B cell (primary cell): Measurements from ENCODE around the gene SRRM4.

Source experiments
- EZH2 ChIP-seq: IDR thresholded peaks from 2 replicates; pipeline ENCODE4 v1.6.1; 2012; ENCODE audit warnings: borderline replicate concordance, low read depth, mild to moderate bottlenecking, moderate library complexity, low read length; ENCODE audit not compliant: insufficient read depth, poor library complexity, severe bottlenecking
- TF ChIP-seq, protein P1 (sequence below): fragments of 200-600 bp; IDR thresholded peaks from one replicate; pipeline ENCODE4 v1.8.0; 2022; ENCODE audit warnings: antibody characterized with exemption, mild to moderate bottlenecking

GRCh38 chr12:119207063-119207560, 225.8 kb downstream of the SRRM4 start:
- TF ChIP-seq, protein P1, sequence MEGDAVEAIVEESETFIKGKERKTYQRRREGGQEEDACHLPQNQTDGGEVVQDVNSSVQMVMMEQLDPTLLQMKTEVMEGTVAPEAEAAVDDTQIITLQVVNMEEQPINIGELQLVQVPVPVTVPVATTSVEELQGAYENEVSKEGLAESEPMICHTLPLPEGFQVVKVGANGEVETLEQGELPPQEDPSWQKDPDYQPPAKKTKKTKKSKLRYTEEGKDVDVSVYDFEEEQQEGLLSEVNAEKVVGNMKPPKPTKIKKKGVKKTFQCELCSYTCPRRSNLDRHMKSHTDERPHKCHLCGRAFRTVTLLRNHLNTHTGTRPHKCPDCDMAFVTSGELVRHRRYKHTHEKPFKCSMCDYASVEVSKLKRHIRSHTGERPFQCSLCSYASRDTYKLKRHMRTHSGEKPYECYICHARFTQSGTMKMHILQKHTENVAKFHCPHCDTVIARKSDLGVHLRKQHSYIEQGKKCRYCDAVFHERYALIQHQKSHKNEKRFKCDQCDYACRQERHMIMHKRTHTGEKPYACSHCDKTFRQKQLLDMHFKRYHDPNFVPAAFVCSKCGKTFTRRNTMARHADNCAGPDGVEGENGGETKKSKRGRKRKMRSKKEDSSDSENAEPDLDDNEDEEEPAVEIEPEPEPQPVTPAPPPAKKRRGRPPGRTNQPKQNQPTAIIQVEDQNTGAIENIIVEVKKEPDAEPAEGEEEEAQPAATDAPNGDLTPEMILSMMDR = no peak
- TF ChIP-seq EZH2 = no peak
